Panc1 (cell line): Measurements from ENCODE around the gene XIRP2.

Source experiments
- CTCF ChIP-seq: fragments of 450-650 bp; IDR thresholded peaks from 2 replicates; pipeline ENCODE4 v1.5.1; 2017; ENCODE audit warnings: mild to moderate bottlenecking
- POLR2AphosphoS5 ChIP-seq: IDR thresholded peaks from 2 replicates; pipeline ENCODE4 v1.6.1; 2012; ENCODE audit warnings: mild to moderate bottlenecking, low read depth, low read length, moderate library complexity

GRCh38 chr2:166957686-166958085 is 69.4 kb downstream of the XIRP2 start:
- no peak for TF ChIP-seq CTCF
- TF ChIP-seq POLR2AphosphoS5: no peak
